K562 (cell line): ENCODE results near the gene ZNF273.

Experiments used
- CTCF ChIP-seq, 3 experiments: IDR thresholded peaks in 2 of 3; conservative IDR thresholded peaks in 1 of 3; 2 replicates each; pipeline ENCODE4 v1.5.1; 2011 to 2012; ENCODE audit warnings: low read length in 3 of 3, mild to moderate bottlenecking in 3 of 3, control low read depth in 2 of 3, improper control_type of control experiment in 1 of 3, inconsistent platforms in 1 of 3, low read depth in 1 of 3, mixed read lengths in 1 of 3, moderate library complexity in 1 of 3; ENCODE audit not compliant: insufficient read depth in 2 of 3
- EP300 ChIP-seq: IDR thresholded peaks from 2 replicates; pipeline ENCODE4 v1.6.1; 2012; ENCODE audit warnings: low read length, improper control_type of control experiment
- HDAC1 ChIP-seq, 2 experiments: fragments of 450-650 bp; IDR thresholded peaks; 2 replicates each; pipeline ENCODE4 v1.6.1; 2016 to 2017; ENCODE audit warnings: inconsistent platforms in 1 of 2, mild to moderate bottlenecking in 1 of 2, moderate library complexity in 1 of 2
- LARP7 ChIP-seq: fragments of 450-650 bp; IDR thresholded peaks from 2 replicates; pipeline ENCODE4 v1.6.1; 2016
- MEIS2 ChIP-seq: fragments of 450-650 bp; IDR thresholded peaks from 2 replicates; pipeline ENCODE4 v1.6.1; 2014; ENCODE audit warnings: mild to moderate bottlenecking; ENCODE audit not compliant: partially characterized antibody
- RCOR1 ChIP-seq, 2 experiments: IDR thresholded peaks; 2 replicates each; pipeline ENCODE4 v1.6.1; 2012; ENCODE audit warnings: low read depth in 2 of 2, low read length in 2 of 2, borderline replicate concordance in 1 of 2, improper control_type of control experiment in 1 of 2
- SMARCC2 ChIP-seq: fragments of 450-650 bp; IDR thresholded peaks from 2 replicates; pipeline ENCODE4 v1.6.1; 2017; ENCODE audit warnings: antibody characterized with exemption, moderate library complexity, mild to moderate bottlenecking, low read depth
- ZNF274 ChIP-seq: IDR thresholded peaks from 2 replicates; pipeline ENCODE4 v1.6.1; 2011; ENCODE audit warnings: low read depth, mild to moderate bottlenecking, low read length, moderate library complexity, borderline replicate concordance
- ZSCAN29 ChIP-seq: fragments of 450-650 bp; IDR thresholded peaks from 2 replicates; pipeline ENCODE4 v1.6.1; 2017
- TF ChIP-seq, protein P1 (sequence below), 2 experiments: fragments of 450-650 bp; IDR thresholded peaks; 2 replicates each; pipeline ENCODE4 v1.6.1; 2016
- TF ChIP-seq, protein P2 (sequence below): fragments of 250-450 bp; sonication (Bioruptor Pico); IDR thresholded peaks from 2 replicates; pipeline ENCODE4 v1.8.0; 2021; ENCODE audit warnings: moderate library complexity, mild to moderate bottlenecking, inconsistent platforms

GRCh38 chr7:64951250-64951848 lies 48.3 kb downstream of the ZNF273 start:
- TF ChIP-seq CTCF (IDR thresholded peaks at IDR 0.05 in 2 of 3, conservative IDR thresholded peaks at IDR 0.05 in 1 of 3; ENCODE audit: insufficient read depth in 2 of 3, low read depth in 1 of 3, low read length in 3 of 3) (peak; percentile 55 to 80 (median 63); a peak in 5 of 6 replicates), ZSCAN29 (no peak), HDAC1 (IDR thresholded peaks at IDR 0.05) (no peak), MEIS2 (peak; percentile 8), LARP7 (no peak), EP300 (no peak), ZNF274 (no peak), SMARCC2 (no peak), RCOR1 (IDR thresholded peaks at IDR 0.05; ENCODE audit: borderline replicate concordance in 1 of 2, low read depth in 2 of 2, low read length in 2 of 2) (no peak)
- TF ChIP-seq, protein P1, sequence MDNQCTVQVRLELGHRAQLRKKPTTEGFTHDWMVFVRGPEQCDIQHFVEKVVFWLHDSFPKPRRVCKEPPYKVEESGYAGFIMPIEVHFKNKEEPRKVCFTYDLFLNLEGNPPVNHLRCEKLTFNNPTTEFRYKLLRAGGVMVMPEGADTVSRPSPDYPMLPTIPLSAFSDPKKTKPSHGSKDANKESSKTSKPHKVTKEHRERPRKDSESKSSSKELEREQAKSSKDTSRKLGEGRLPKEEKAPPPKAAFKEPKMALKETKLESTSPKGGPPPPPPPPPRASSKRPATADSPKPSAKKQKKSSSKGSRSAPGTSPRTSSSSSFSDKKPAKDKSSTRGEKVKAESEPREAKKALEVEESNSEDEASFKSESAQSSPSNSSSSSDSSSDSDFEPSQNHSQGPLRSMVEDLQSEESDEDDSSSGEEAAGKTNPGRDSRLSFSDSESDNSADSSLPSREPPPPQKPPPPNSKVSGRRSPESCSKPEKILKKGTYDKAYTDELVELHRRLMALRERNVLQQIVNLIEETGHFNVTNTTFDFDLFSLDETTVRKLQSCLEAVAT (IDR thresholded peaks at IDR 0.05): no peak
- TF ChIP-seq, protein P2, sequence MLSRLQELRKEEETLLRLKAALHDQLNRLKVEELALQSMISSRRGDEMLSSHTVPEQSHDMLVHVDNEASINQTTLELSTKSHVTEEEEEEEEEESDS: no peak
